ENCODE measurements around the gene DAO. TPM values are rescaled to one million over a fixed set of nuclear protein-coding genes. Genes with fewer than 3 reads are reported as not detected.
"Not testable (repeated sequence)": the region's sequence is repeated elsewhere in the genome, so short reads cannot be mapped to it uniquely, and the experiment has no call there.

Gene DAO
- total RNA-seq = not detected

DNA sequence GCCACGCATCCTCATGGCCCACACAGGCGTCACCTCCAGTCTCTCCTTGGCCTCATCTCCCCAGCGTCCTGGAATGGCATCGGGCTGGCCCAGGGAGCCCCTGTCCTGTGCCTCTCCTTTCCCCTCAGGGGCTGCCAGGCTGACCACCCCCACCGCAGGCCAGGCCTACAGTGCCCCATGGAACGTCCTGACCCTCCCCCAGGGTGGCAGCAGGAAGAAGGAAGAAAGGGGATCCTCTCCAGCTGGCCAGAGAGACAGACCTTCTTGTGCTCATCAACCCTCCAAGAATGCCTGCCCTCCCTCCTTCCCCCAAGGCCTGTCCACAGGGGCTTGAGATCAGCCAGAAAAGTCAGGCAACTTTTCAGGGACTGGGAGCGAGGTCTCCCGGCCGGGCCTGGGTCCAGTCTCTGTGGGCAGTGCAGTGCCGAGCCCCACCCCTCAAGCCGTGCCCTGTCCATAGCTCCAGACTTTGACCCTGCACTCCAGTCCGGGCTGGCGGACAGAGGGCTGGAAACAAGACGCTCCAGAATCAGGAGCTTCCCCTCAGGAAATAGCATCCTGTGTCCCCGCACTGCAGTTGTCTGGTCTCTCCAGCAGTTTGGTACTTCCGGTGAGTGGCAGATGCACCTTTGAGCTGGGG is at the start of gene DAO:
Gene DAO, plus strand, starts transcription at position 478 of the 640 bp plus-strand sequence. CDS start 4,915 bp downstream, outside the sequence.
- DNase-seq (ENCODE audit: low read depth in 2 of 3, low spot score in 2 of 3) = no peak

DNA sequence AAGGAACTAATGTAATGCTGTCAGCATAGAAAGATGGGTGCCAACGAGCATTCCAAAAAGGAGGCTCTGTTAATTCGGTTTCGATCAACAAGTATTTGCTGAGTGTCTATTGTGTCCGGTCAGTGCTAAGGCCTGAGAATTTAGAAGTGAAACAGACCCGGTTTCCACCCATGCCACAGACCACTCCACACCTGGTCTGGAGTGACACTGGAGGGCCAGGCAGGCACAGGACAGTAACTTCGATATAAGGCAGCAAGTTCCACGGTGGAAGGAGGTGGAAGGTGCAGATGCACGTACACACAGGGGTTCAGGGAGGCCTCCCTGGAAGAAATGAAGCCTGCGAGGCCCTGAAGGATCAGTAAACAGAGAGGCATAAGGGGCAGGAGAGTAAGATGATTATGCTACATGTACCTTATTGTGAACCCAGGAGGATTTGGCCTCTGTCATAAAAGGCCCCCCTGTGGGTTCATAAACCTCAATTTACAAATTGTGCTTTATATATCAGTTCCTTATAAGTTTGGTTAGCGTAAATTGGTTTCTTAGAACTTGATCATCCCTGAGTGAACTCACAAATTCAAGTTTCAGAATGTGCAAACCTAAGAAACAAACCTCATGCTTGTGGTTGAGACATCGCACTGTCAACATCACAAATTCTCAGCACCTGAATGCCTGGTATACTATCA is 48.4 kb upstream of the DAO start:
- DNase-seq (ENCODE audit: low read depth in 2 of 3, low spot score in 2 of 3) = no peak

- no peak for DNase-seq (ENCODE audit: low read depth in 2 of 3, low spot score in 2 of 3)
These were observed 47.7 kb upstream of the DAO start for GRCh38 chr12:108832208-108832607.

DNA sequence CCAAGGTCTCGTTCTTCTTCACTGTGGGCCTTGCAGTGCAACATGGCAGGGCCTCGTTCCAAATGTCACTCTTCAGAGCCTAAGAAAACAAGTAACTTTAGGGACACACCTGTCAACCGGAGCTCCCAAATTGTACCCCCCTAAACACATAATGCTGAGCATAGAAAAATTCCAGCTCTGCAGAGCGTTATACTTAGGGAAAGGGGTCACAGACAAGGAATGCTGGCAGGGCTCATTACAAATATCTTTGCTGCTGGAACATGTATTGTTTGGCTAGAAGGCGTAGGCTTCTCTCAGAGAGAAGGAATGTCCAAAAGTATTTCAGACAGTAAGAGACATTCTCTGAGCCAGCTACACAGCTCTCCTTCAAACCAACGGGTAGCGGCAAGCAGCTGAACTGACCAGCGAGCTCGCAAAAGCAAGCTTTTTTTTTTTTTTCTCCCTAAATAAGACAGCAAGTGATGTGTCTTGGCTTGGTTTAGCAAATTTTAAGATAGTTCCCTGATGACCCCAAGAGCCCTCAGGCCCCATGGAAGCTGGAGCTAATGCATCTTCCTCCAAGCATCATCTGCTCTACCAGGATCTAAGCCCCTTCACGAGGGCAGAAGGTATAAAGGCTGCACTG is 47.0 kb upstream of the DAO start:
- DNase-seq (ENCODE audit: low read depth in 2 of 3, low spot score in 2 of 3) = no peak

DNA sequence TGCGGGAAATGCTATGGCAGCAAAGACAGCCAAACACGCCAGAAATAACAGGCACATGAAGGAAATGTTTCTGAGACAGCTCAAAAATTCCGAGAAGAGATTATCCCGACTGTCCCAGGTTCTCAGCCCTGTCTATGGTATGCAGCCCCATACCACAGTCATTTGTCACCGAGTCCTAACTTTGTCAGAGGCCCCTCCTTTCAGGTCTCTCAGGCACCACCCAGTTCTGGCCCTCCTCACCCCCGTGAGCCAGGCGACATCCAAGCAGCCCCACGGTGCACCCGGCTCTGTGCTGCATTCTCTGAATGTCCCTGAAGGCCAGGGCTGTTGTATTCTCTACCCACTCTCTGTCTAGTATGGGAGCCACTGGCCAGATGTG is 46.5 kb upstream of the DAO start:
- DNase-seq (ENCODE audit: low read depth in 2 of 3, low spot score in 2 of 3) = no peak

DNA sequence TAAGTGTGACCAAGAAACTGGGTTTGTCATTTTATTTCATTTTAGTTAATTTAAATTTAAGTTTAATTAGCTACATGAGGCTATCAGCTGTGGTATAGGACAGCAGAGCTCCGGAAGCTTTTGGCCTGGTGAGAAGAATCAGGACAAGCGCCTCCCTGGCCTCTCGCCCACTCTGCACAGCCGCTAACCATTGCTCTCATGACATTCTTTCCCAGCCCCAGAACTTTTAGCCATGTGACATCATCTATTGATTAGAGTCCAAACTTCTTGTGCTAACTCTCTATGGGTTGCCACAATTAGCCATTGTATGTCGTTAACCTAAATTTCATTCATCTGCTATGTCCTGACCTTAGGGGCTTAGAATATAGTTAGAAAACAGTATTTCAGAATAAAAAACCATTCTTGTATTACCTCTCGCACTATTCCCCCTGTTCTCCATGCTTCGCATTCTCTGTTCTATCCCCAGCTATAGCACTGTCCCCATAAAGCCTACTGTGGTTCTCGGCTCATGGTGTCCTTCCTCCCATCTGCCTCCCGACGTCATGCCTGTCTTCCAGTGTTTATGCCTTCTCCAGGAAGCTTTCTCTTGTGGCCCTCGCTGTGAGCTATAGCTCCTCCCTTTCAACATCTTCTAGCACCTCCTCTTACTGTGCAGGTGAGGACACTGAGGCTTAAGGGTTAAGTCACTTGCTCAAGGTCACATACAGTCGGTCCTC is 46.0 kb upstream of the DAO start:
- no peak for DNase-seq (ENCODE audit: low read depth in 2 of 3, low spot score in 2 of 3)

GRCh38 chr12:108835860-108836634 is 43.8 kb upstream of the DAO start:
- no peak for DNase-seq (ENCODE audit: low read depth in 2 of 3, low spot score in 2 of 3)

DNA sequence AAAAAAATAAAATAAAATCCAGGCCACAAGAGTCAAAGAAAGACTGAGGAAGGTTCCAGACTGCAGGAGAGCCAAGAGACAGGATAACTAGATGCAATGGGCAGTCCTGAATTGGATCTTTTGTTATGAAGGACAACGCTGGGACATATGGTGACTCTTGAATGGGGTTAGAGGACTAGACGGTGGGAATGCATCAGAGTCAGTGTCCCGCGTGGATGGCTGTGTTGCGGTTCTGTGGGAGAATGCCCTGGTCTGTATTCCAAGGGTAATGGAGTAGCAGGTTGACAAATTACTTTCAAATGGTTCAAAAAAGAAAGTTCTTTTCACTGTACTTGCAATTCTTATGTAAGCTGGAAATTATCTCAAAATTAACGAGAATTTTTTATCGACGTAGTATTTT is 42.7 kb upstream of the DAO start:
- no peak for DNase-seq (ENCODE audit: low read depth in 2 of 3, low spot score in 2 of 3)

DNA sequence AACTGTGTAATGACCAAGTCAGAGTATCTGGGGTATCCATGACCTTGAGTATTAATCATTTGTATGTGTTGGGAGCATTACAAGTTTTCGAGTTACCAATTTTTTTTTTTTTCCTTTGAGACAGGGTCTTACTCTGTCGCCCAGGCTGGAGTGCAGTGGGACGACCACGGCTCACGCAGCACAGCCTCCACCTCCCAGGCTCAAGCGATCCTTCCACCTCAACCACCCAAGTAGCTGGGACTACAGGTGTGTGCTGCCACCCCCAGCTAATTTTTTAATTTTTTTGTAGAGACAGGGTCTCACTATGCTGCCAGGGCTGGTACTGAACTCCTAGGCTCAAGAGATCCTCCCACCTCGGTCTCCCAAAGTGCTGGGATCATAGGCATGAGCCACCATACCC is 42.2 kb upstream of the DAO start:
- DNase-seq (ENCODE audit: low read depth in 2 of 3, low spot score in 2 of 3) = no peak

GRCh38 chr12:108838194-108839017 is 41.5 kb upstream of the DAO start:
- DNase-seq (ENCODE audit: low read depth in 2 of 3, low spot score in 2 of 3) = peak in 2 of 3 donors; percentile 95

DNA sequence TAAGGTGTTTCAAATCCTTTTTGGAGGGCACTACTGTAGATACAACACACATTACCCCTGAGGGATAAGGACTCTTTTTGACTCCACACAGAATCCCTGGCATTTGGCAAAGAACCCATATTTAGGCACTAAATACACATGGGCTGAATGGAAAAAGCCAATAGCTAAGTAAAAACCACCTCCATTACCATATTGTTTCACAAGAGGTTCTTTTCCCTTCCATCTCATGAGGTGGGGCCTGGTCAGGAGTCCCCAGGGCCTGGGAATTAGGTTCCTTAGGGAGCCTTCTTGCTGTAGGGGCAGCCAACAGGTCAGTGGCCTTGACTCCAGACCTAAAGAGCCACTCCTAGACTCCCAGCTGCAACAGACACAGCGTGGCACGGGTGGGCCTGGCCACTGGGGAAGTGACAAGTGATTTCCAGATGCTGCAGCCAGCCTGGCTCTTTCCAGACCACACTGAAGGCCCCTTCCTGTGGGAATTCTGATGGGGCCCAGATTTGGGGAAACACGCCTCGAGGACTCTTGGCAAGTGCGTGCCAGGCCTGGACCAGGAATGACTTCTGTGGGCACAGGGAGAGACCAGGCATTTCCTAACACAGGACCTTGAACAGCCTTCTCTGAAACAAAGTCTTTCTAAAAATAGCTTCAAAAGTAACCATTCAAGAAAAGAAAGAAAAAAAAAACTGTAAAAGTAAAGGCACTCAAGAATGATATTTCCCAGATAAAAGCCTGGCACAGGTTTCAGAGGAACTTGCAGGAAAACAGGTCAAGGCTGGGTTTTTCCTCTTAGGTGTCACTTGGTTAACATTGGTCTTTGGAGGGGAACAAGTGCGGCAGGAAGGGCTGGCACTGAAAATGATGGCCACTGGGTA is 40.6 kb upstream of the DAO start:
- DNase-seq (ENCODE audit: low read depth in 2 of 3, low spot score in 2 of 3) = no peak

DNA sequence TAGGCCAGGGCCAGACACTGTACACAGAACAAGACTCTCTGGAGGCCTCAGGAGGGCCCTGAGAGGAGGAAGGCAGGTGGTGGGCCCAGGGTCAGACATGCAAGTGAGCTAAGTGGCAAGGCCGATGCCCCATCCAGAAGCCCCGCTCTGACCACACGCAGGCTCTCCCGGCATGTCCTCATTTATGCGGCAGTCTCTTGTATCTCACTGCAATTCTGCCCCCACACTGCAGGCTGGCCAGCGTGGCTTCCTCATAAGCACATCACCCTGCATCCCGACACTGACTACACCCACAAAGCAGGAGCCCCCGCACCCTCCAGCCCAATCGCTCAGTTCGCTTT is 40.0 kb upstream of the DAO start:
- DNase-seq (ENCODE audit: low read depth in 2 of 3, low spot score in 2 of 3) = no peak

DNA sequence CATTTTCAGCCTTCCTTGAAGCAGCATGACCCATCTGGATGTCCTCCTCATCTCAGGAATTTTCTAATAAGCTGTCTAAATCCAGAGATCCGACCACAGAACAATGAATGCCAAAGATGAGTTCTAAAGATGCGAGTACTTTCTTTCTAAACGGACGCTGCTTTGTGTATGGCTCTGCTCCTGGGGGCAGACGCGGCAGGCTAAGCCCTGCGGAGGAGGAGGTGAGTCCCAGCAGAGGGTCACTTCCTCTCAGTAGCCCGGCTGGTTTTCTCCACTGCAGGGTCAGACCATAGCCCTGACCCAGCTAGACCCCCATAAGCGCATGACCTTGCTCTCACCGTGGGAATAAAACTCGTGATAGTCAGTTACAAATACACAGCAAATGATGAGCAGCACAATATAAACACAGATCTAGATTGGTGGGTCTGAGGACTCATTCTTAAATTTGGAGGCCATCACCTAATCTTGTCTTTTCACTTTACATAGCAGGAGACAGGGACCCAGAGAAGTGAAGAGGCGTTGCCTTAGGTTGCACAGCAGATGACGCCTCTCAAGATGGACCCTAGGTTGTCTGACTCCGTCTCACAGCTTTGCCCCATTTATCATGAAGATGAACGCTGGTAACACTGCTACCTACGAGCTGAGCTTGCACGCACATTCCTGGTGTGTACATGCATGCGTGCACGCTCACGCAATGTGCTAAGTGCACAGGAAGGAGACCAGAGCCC is 39.1 kb upstream of the DAO start:
- no peak for DNase-seq (ENCODE audit: low read depth in 2 of 3, low spot score in 2 of 3)

DNA sequence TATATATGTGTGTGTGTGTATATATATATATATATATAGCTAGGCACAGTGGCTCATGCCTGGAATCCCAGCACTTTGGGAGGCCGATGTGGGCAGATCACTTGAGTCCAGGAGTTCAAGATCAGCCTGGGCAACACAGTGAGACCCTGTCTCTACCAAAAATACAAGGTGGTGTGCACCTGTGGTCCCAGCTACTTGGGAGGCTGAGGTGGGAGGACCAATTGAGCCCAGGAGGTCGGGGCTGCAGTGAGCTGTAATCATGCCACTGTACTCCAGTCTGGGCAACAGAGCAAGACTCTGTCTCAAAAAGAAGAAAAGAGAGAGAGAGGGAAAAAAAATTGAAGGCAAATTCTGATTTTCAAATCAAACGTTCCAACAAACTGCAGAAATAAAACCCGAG is 38.1 kb upstream of the DAO start:
- not testable (repeated sequence) for DNase-seq (ENCODE audit: low read depth in 2 of 3, low spot score in 2 of 3)

DNA sequence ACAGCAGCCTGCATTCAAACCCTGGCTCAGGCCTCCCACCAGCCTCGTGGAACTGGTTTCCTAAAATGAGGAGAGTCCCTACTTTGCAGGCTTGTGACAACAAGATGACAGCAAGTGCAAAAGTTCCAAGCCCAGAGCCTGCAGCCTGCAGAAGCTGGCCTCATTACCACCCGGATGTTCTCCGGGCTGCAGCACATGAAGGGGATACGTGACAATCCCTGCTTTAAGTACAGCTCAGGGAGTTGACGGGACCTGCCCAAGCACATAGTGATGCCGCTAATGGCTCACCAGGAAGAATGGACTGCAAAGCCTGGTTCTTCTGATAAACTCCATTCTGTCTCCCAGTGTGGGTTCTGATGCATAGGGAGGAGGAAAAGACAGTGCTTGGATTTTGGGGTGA is 37.5 kb upstream of the DAO start:
- DNase-seq (ENCODE audit: low read depth in 2 of 3, low spot score in 2 of 3) = no peak

DNA sequence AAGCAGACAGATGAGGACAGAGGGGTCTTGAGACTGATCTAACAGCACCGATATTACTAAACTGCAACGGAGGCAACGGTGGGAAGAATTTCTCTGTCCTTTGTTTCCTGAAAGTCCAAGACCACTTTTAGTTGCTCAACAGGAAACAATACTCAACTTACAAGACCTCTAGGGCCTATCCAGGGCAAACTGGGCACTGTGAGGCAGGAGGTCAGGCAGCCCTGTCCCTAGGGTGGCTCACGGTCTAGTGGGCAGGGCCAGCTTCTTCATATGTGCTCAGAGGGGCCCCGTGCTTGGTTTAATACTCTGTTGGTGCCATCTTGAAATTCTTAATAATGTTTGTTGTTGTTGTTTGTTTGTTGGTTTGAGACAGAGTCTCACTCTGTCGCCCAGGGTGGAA is 36.7 kb upstream of the DAO start:
- no peak for DNase-seq (ENCODE audit: low read depth in 2 of 3, low spot score in 2 of 3)

- DNase-seq (ENCODE audit: low read depth in 2 of 3, low spot score in 2 of 3) = no peak
These were observed 34.2 kb upstream of the DAO start for GRCh38 chr12:108845696-108846095.

DNA sequence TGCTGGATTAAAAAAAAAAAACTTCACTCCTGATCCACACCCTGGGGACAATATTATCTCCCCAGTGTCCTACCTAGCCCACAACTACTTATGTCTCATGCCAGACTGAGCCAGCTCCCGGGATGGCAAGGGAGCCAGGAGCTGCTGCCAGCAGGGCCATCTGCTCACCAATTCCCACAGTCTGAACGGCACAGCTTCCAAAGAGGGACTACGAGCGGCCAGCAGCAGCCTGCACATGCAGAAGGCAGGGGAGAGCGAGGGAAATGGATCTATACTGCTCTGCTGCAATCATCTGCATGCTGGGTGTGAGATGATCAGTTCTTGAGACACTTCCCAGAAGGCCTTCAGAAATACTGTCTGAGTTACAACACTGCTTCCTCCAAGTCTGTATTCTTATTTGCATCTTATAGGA is 33.6 kb upstream of the DAO start:
- DNase-seq (ENCODE audit: low read depth in 2 of 3, low spot score in 2 of 3) = no peak

Data from hematopoietic multipotent progenitor cell (in vitro differentiated cells).